CD4-positive, alpha-beta memory T cell (primary cell): ENCODE data around the gene DPH1. TPM values are rescaled to one million over a fixed set of nuclear protein-coding genes. Genes with fewer than 3 reads are reported as not detected.
"Not testable (repeated sequence)": the region's sequence is repeated elsewhere in the genome, so short reads cannot be mapped to it uniquely, and the experiment has no call there.

Experiments
- CTCF ChIA-PET: fragments of 350-600 bp; sonication (Branson Sonifier 250); formaldehyde crosslinking; loops from one replicate; lab custom pipeline; 2021; ENCODE audit warnings: inconsistent platforms; ENCODE audit not compliant: partially characterized antibody; lab: Charles Lee
- POLR2A ChIA-PET: fragments of 350-600 bp; sonication (Branson Sonifier 250); formaldehyde crosslinking; loops from one replicate; lab custom pipeline; 2021; ENCODE audit not compliant: partially characterized antibody; lab: Charles Lee
- DNase-seq, 5 donors: peaks; one replicate each; pipeline versions ENCODE4 v3.0.0 to v3.0.0-alpha.2; 2020 to 2022; ENCODE audit warnings: mixed read lengths in 1 of 5
- H3K27ac ChIP-seq: one replicate; pipeline ENCODE4 v1.7.0; 2013; ENCODE audit warnings: low read depth, low read length
- H3K27me3 ChIP-seq: 2 replicates; pipeline ENCODE4 v1.7.0; 2013; ENCODE audit warnings: mild to moderate bottlenecking, low read length, moderate library complexity; ENCODE audit not compliant: insufficient read depth
- H3K36me3 ChIP-seq: 2 replicates; pipeline ENCODE4 v1.7.0; 2013; ENCODE audit warnings: mild to moderate bottlenecking, low read length, moderate library complexity; ENCODE audit not compliant: insufficient read depth
- H3K4me1 ChIP-seq: 2 replicates; pipeline ENCODE4 v1.7.0; 2013; ENCODE audit warnings: mild to moderate bottlenecking, low read length, moderate library complexity; ENCODE audit not compliant: insufficient read depth
- H3K4me3 ChIP-seq, 2 donors: one replicate each; pipeline ENCODE4 v1.7.0; 2013; ENCODE audit warnings: low read length in 2 of 2, mild to moderate bottlenecking in 1 of 2
- H3K9me3 ChIP-seq, 2 donors: one replicate each; pipeline ENCODE4 v1.7.0; 2013; ENCODE audit warnings: low read length in 2 of 2, control low read depth in 1 of 2; ENCODE audit not compliant: control insufficient read depth in 1 of 2
- H3K27ac Mint-ChIP-seq, 7 donors: one replicate each; pipeline ENCODE4 v1.8.0; 2020 to 2021; ENCODE audit warnings: mixed read lengths in 7 of 7, mild to moderate bottlenecking in 6 of 7, inconsistent platforms in 3 of 7, moderate library complexity in 3 of 7
- H3K27me3 Mint-ChIP-seq, 2 donors: one replicate each; pipeline ENCODE4 v1.8.0; 2020 to 2021; ENCODE audit warnings: mixed read lengths in 2 of 2
- H3K36me3 Mint-ChIP-seq, 2 donors: one replicate each; pipeline ENCODE4 v1.8.0; 2020 to 2021; ENCODE audit warnings: mixed read lengths in 2 of 2, inconsistent platforms in 1 of 2, mild to moderate bottlenecking in 1 of 2
- H3K4me1 Mint-ChIP-seq, 4 donors: one replicate each; pipeline ENCODE4 v1.8.0; 2020 to 2021; ENCODE audit warnings: mixed read lengths in 4 of 4, mild to moderate bottlenecking in 1 of 4
- H3K4me3 Mint-ChIP-seq, 8 donors: one replicate each; pipeline ENCODE4 v1.8.0; 2020 to 2021; ENCODE audit warnings: mixed read lengths in 8 of 8, mild to moderate bottlenecking in 7 of 8, moderate library complexity in 6 of 8, inconsistent platforms in 3 of 8
- H3K9me3 Mint-ChIP-seq, 8 donors: one replicate each; pipeline ENCODE4 v1.8.0; 2020 to 2021; ENCODE audit warnings: mixed read lengths in 8 of 8, mild to moderate bottlenecking in 5 of 8, inconsistent platforms in 3 of 8, moderate library complexity in 1 of 8
- intact Hi-C: fragments of 100-400 bp; cut with micrococcal nuclease; formaldehyde crosslinking; loops from one replicate; pipeline ENCODE4 v1.15.1; 2023
- polyA plus RNA-seq, 2 donors: library from polyadenylated mRNA; unstranded; fragments of 300-500 nt; fragmentation: Illumina TruSeq; gene quantifications; one replicate each; pipeline ENCODE4 v1.2.3, GENCODE V29; 2021
- total RNA-seq, 2 experiments: library from RNA; stranded (reverse); gene quantifications; one replicate each; pipeline ENCODE4 v1.2.3, GENCODE V29; 2021

Gene DPH1
- total RNA-seq: 10 to 100 TPM; 76.6 to 95.8 TPM
- polyA plus RNA-seq: 10 to 100 TPM; 30.8 to 39.8 TPM

GRCh38 chr17:2029911-2030778, at the start of gene DPH1:
Gene DPH1 (plus strand): TSS chr17:2030153. CDS start chr17:2030170, 17 bp downstream.
- POLR2A ChIA-PET: interaction anchor here (0.6 to 1.8 kb wide), 2 partner anchors 10 to 501 kb away, joined by 3 to 11 read pairs; no protein-coding TSS in a partner anchor
- H3K9me3 ChIP-seq: no peaks in the 10 kb centered on the region
- no peaks in the 10 kb centered on the region for H3K27me3 ChIP-seq
- peaks cover 36% of the 10 kb centered on the region for H3K4me1 ChIP-seq
- intact Hi-C loops: loop anchor here (1.0 to 10.0 kb wide), 4 partner anchors 11 to 308 kb away; partner anchors contain the start of gene WDR81
- Mint-ChIP-seq H3K4me1 (peaks cover 14 to 44% (median 30%) of the 10 kb centered on the region in 4 donors), H3K9me3 (no peaks in the 10 kb centered on the region), H3K4me3 (peak within 1 kb of the TSS; percentile 91 to 96 (median 94)), H3K36me3 (peaks cover 4 to 8% of the 10 kb centered on the region in 2 donors), H3K27me3 (peaks cover 5 to 12% of the 10 kb centered on the region in 2 donors), H3K27ac (peak within 1 kb of the TSS; percentile 76 to 97 (median 94))
- H3K27ac ChIP-seq: peak within 1 kb of the TSS; percentile 81
- DNase-seq: peak; percentile 83 to 88 (median 83)
- CTCF ChIA-PET: no interaction called here
- H3K36me3 ChIP-seq: peaks cover 10% of the 10 kb centered on the region
- H3K4me3 ChIP-seq: peak within 1 kb of the TSS; percentile 91 to 98

DNA sequence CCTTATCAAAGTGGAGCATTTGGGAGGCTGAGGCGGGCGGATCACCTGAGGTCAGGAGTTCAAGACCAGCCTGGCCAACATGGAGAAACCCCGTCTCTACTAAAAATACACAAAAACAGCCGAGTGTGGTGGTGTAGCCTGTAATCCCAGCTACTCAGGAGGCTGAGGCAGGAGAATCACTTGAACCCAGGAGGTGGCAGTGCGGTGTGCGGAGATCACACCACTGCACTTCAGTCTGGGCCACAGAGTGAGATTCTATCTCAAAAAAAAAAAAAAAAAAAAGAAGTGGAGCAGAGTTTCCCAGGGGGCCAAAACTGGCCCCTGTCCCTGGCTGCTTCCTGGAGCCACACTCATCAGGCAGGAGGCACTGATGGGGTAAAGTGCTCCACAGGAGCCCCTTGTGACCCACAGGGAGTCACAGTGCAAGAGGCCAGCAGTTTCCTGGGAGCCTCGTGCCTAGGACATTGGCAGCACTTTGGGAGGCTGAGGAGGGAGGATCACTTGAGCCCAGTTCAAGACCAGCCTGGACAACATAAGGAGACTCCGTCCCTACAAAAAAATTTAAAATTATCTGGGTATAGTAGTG, 49.2 kb upstream of the DPH1 start:
- H3K4me3 Mint-ChIP-seq: no peak overlapping the region
- peaks cover 0 to 12% (median 3%) of the 10 kb centered on the region in 4 donors for H3K4me1 Mint-ChIP-seq
- H3K27ac ChIP-seq: no peak overlapping the region
- intact Hi-C loops: no loop called here
- H3K27me3 ChIP-seq: peaks cover 6% of the 10 kb centered on the region
- H3K4me1 ChIP-seq: peaks cover 8% of the 10 kb centered on the region
- CTCF ChIA-PET: no interaction called here
- no peak for DNase-seq
- POLR2A ChIA-PET: no interaction called here
- no peaks in the 10 kb centered on the region for H3K36me3 Mint-ChIP-seq
- no peak overlapping the region for H3K4me3 ChIP-seq
- no peak overlapping the region for H3K27ac Mint-ChIP-seq
- no peaks in the 10 kb centered on the region for H3K9me3 Mint-ChIP-seq
- H3K9me3 ChIP-seq: no peaks in the 10 kb centered on the region
- H3K36me3 ChIP-seq: no peaks in the 10 kb centered on the region
- H3K27me3 Mint-ChIP-seq: peaks cover 0 to 13% of the 10 kb centered on the region in 2 donors

- DNase-seq, H3K9me3 Mint-ChIP-seq, H3K27ac ChIP-seq, H3K4me3 Mint-ChIP-seq, H3K27me3 ChIP-seq, intact Hi-C loops, H3K4me3 ChIP-seq, H3K4me1 ChIP-seq, H3K4me1 Mint-ChIP-seq, H3K27me3 Mint-ChIP-seq, CTCF ChIA-PET, H3K9me3 ChIP-seq, POLR2A ChIA-PET, H3K27ac Mint-ChIP-seq, H3K36me3 Mint-ChIP-seq, H3K36me3 ChIP-seq: not testable (repeated sequence)
These were observed 47.1 kb upstream of the DPH1 start for GRCh38 chr17:1982793-1983366.

DNA sequence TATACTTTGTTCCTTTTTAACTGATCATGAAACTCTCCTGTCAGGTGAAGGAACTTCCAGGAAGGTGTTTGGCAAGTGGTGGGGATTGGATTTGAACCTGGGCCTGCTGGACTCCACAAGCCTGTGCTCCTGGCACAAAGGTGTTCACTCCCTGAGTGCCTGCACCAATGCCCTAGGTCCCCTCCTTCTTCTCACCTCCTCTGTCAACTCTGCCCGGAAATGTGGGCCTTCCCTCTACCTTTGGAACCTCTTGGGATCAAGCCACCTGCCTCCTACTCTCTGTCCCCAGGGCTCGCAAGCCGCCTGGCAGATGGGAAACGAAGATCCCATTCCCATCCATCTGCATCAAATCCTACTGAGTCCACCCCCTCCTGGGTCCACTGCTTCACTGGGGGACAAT, 44.9 kb upstream of the DPH1 start:
- Mint-ChIP-seq H3K4me1 (peaks cover 0 to 2% (median 0%) of the 10 kb centered on the region in 4 donors), H3K9me3 (no peaks in the 10 kb centered on the region), H3K4me3 (no peak overlapping the region), H3K36me3 (no peaks in the 10 kb centered on the region), H3K27me3 (peaks cover 1 to 2% of the 10 kb centered on the region in 2 donors), H3K27ac (peak overlapping the region in 1 of 7 donors; percentile 42)
- CTCF ChIA-PET: no interaction called here
- POLR2A ChIA-PET: no interaction called here
- no peaks in the 10 kb centered on the region for H3K4me1 ChIP-seq
- no peak for DNase-seq
- no peaks in the 10 kb centered on the region for H3K27me3 ChIP-seq
- H3K27ac ChIP-seq: no peak overlapping the region
- intact Hi-C loops: no loop called here
- no peak overlapping the region for H3K4me3 ChIP-seq
- H3K9me3 ChIP-seq: no peaks in the 10 kb centered on the region
- H3K36me3 ChIP-seq: no peaks in the 10 kb centered on the region

GRCh38 chr17:1985686-1986085, 44.3 kb upstream of the DPH1 start:
- Mint-ChIP-seq H3K9me3 (no peaks in the 10 kb centered on the region), H3K27me3 (peaks cover 1 to 3% of the 10 kb centered on the region in 2 donors), H3K36me3 (no peaks in the 10 kb centered on the region), H3K4me1 (peaks cover 0 to 2% (median 0%) of the 10 kb centered on the region in 4 donors), H3K27ac (no peak overlapping the region), H3K4me3 (no peak overlapping the region)
- H3K4me1 ChIP-seq: no peaks in the 10 kb centered on the region
- intact Hi-C loops: no loop called here
- DNase-seq: no peak
- no peaks in the 10 kb centered on the region for H3K9me3 ChIP-seq
- POLR2A ChIA-PET: no interaction called here
- no peak overlapping the region for H3K4me3 ChIP-seq
- no peaks in the 10 kb centered on the region for H3K36me3 ChIP-seq
- H3K27me3 ChIP-seq: no peaks in the 10 kb centered on the region
- H3K27ac ChIP-seq: no peak overlapping the region
- CTCF ChIA-PET: no interaction called here

DNA sequence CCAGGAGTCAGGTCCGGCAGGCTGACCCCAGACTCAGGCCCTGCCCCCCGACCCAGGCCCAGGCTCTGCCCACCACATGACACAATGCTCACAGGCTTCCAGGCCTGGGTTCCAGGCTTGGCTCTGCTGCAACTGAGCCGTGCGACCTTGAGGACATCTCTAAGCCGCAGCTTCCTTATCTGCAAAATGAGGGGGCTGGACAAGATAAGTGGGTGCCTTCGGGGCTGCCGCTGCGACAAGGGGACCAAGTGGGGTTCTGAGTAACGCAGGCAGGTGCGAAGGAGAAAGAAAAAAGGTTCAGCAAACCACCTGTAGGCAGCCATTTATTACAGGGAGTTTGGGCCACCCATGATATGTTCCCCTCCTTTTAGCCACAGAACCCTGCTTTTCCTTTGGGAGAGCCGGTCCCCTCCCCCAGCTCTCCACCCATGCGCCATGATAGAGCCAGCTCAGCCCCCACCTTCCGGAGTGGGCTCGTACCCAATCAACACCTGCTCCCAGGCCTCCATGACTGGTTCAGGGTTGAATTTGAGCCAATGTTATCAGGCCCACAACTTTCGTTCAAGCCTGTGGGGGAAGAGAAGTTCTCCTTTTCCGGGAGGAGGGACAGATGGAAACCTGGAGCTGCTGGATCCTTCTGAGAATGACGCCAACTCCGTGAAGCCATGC, 43.0 kb upstream of the DPH1 start:
- Mint-ChIP-seq H3K27ac (no peak overlapping the region), H3K9me3 (peaks cover 0 to 1% (median 0%) of the 10 kb centered on the region in 8 donors), H3K4me3 (no peak overlapping the region), H3K4me1 (peaks cover 0 to 2% (median 0%) of the 10 kb centered on the region in 4 donors), H3K36me3 (no peaks in the 10 kb centered on the region), H3K27me3 (peaks cover 1 to 4% of the 10 kb centered on the region in 2 donors)
- ChIA-PET POLR2A (no interaction called here), CTCF (no interaction called here)
- Histone ChIP-seq H3K27me3 (no peaks in the 10 kb centered on the region), H3K4me3 (no peak overlapping the region), H3K27ac (no peak overlapping the region), H3K9me3 (no peaks in the 10 kb centered on the region), H3K4me1 (no peaks in the 10 kb centered on the region), H3K36me3 (no peaks in the 10 kb centered on the region)
- intact Hi-C loops: no loop called here
- no peak for DNase-seq

DNA sequence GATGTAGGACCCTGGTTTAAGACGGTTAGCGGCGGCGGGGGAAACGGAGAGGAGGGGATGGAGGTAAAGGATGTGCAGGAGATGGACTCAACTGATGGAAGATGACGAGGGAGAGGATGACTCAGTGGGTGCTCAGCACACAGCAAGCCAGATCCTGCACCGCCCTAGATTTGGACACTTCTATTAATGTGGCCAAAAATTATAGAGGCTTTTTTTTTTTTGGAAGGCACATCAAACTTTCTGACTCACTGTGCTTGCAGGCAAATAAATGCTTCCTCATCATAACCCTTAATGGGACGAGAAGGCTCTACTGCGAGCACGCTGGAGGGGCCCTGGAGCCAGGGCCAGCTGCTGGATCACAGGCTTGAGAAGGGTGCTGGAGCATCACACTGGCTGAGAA, 40.8 kb upstream of the DPH1 start:
- Mint-ChIP-seq H3K4me3 (no peak overlapping the region), H3K4me1 (peaks cover 0 to 2% (median 0%) of the 10 kb centered on the region in 4 donors), H3K36me3 (no peaks in the 10 kb centered on the region), H3K27me3 (peaks cover 1 to 4% of the 10 kb centered on the region in 2 donors), H3K9me3 (peaks cover 0 to 1% (median 0%) of the 10 kb centered on the region in 8 donors), H3K27ac (no peak overlapping the region)
- H3K27ac ChIP-seq: no peak overlapping the region
- no peaks in the 10 kb centered on the region for H3K36me3 ChIP-seq
- ChIA-PET CTCF (no interaction called here), POLR2A (no interaction called here)
- H3K27me3 ChIP-seq: no peaks in the 10 kb centered on the region
- H3K4me1 ChIP-seq: no peaks in the 10 kb centered on the region
- H3K9me3 ChIP-seq: no peaks in the 10 kb centered on the region
- no peak for DNase-seq
- no peak overlapping the region for H3K4me3 ChIP-seq
- intact Hi-C loops: no loop called here
